Measurements from ENCODE around the gene STK38.

GRCh38 chr6:36548401-36548743, 1.1 kb upstream of the STK38 start:
- TF ChIP-seq, protein P1, sequence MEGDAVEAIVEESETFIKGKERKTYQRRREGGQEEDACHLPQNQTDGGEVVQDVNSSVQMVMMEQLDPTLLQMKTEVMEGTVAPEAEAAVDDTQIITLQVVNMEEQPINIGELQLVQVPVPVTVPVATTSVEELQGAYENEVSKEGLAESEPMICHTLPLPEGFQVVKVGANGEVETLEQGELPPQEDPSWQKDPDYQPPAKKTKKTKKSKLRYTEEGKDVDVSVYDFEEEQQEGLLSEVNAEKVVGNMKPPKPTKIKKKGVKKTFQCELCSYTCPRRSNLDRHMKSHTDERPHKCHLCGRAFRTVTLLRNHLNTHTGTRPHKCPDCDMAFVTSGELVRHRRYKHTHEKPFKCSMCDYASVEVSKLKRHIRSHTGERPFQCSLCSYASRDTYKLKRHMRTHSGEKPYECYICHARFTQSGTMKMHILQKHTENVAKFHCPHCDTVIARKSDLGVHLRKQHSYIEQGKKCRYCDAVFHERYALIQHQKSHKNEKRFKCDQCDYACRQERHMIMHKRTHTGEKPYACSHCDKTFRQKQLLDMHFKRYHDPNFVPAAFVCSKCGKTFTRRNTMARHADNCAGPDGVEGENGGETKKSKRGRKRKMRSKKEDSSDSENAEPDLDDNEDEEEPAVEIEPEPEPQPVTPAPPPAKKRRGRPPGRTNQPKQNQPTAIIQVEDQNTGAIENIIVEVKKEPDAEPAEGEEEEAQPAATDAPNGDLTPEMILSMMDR (IDR thresholded peaks at IDR 0.05; ENCODE audit: low read depth, low read length), result no peak
- TF ChIP-seq EZH2phosphoT487 (IDR thresholded peaks at IDR 0.05; ENCODE audit: low read depth), result no peak

All from OCI-LY3 (cell line).